Esophagus mucosa (tissue), 1 donor: ENCODE data around the gene IMPA2. TPM values are rescaled to one million over a fixed set of nuclear protein-coding genes. Genes with fewer than 3 reads are reported as not detected.
"Not testable (repeated sequence)": the region's sequence is repeated elsewhere in the genome, so short reads cannot be mapped to it uniquely, and the experiment has no call there.

Experiments used
- ATAC-seq: fragments of 200-7000 bp; cut with Tn5 transposase; one replicate; pipeline ENCODE4 v1.9.1; 2020
- total RNA-seq: library from RNA; stranded (reverse); gene quantifications from one replicate; pipeline ENCODE4 v1.2.4, GENCODE V29; 2023
- donor health status: DM: yes; HTN: yes; CAD: no.

The IMPA2 gene
- 140 TPM for total RNA-seq

DNA sequence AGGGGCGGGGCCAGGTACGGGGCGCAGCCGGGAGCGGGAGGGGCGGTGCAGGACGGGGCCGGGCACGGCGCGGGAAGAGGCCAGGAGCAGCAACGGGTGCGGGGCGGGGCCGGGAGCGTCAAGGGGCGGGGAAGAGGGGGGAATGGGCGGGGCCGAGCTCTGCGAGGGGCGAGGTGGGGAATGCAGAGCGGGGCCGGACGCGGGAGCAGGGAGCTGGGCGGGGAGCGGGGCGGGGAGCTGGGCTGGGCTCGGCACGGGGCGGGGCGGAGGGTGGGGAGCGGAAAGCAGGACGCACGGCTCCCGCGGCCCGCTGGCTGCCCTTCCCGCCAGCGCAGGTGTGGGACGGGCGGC is at the start of gene IMPA2:
Gene IMPA2 (plus strand): TSS at position 316 of the 351 bp plus-strand sequence. CDS start 163 bp downstream, outside the sequence.
- ATAC-seq: no peak

DNA sequence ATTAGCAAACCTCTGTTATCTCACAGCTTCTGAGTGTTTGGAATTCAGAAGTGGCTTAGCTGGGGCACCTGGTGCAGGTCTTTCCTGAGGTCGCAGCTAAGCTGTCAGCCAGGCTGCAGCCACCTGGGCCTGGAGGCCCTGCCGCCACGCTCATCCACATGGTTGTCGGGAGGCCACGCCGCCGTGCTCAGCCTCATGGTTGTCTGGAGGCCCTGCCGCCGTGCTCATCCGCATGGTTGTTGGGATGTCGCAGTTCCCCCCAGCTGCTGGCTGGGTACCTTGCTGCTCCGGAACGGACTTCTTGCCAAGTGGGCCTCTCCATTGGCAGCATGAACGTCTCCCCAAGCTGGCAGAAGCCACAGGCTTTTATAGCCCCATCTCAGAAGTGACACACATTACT is 48.9 kb upstream of the IMPA2 start:
- ATAC-seq: no peak

DNA sequence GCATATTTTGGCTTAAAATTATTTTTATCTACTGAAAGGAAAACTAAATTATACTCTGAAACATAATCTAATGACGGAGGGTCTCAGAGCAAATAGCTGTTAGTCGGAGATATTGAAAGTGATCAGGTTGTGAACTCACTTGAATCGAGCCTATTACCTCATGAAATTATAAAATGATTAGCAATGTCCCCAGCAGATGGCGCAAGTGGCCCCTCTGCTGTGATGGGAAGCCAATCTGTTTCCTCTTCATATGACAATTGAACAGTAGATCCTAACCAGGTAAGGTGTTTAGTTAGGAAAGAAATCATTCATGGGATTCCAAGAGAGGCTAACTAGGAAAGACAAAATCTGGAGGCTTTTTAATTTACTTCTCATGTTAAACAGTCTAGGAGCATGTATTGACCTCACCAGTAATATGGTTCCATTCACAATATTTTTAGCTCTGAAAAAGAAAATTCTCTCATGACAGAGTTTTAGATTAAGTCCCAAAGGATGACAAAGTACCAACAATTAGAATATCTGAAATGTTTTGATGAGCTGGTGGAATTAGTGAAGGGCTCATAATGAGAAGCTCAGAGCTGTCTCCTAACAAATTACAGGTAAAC is 43.3 kb upstream of the IMPA2 start:
- peak; percentile 79 for ATAC-seq

DNA sequence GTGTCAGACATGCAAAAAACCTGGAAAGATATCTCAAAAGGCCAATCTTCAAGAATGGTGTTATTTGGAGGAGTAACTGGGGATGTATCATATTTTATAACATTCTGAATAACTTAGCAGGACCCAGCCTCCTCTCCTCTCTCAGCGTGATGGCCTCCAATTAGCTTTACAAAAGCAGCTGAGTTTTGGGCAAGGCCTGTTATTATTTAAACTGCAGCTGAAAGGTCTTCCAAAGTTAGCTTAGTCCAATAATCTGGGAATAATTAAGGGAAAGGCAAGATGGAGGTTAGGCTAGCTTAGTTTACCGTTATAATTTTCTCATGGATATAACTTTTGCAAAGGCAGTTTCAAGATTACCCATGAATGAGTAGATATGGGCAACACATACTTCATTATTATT is 40.4 kb upstream of the IMPA2 start:
- no peak for ATAC-seq

DNA sequence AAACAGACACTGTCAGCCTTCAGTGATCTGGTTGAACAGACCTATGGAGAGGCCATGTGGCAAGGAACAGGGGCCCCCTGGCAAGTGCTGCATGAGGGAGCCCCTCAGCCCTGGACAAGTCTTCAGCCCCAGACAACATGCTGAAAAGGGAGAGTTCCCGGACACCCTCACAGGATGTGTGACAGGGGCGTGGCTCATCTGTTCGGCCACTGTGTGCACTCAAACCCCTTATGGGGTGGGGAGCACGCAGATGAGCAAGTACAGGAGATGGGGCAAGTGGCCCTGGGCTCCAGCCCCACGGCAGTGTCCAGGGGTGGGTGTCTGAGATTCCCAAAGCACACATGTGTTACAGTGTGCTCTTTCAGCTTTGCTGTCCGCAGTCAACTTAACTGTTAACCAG is 37.8 kb upstream of the IMPA2 start:
- no peak for ATAC-seq

DNA sequence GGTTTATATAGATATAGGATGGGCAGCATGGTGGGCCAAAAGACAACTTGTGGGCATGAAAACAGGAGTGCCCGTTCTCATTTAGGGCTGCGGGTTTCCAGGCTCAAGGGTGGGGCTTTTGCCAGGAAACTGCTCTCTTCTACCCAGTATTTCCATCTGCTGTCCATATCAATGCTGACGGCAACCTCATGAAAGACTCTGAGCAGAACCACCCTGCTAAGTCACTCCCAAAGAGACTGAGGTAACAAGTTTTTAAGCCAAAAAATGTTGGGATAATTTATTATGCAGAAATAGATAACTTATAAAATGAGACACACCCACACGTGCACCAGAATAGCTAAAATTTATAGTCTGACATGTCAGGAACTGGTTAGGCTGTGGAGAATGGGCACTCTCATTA is 37.1 kb upstream of the IMPA2 start:
- no peak for ATAC-seq

DNA sequence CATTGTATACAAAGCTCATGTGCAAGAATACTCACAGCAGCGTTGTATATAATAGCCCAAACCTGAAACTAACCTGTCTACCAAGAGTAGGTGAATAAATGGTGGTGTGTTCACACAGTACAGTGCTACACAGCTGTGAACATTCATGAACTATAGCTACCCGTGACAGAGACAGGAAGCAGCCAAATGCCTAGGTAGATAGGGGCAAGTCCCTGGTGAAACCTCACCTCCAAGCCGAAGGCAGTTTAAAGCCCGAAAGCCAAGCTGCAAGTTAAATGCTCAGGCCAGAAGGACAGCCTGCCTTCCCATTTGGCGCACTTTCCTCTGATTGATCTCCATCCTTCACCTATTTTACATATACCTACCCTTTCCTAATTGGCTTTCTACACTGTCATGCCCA is 36.5 kb upstream of the IMPA2 start:
- ATAC-seq: no peak

DNA sequence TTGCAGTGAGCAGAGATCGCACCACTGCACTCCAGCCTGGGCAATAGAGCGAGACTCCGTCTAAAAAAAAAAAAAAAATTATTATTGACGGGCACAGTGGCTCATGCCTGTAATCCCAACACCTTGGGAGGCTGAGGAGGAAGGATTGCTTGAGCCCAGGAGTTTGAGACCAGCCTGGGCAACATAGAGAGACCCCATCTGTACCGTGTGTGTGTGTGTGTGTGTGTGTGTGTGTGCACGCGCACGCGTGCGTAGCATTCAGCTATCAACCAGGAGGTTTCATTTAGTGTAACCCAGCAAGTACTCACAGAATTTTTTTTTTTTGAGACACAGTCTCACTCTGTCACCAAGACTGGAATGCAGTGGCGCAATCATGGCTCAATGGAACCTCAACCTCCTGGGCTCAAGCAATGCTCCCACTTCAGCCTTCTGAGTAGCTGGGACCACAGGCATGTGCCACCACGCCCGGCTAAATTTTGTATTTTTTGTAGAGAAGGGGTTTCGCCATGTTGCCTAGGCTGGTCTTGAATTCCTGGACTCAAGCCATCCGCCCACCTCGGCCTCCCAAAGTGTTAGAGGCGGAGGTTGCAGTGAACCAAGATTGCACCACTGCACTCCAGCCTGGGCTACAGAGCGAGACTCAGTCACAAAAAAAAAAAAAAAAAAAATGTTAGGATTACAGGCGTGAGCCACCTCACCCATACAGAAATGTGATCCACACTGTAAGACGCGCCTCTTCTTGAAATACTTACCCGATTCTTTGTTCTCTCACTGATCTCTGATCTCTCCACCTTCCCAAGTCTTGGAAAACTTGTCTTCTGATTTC is 35.3 kb upstream of the IMPA2 start:
- ATAC-seq: peak; percentile 46

DNA sequence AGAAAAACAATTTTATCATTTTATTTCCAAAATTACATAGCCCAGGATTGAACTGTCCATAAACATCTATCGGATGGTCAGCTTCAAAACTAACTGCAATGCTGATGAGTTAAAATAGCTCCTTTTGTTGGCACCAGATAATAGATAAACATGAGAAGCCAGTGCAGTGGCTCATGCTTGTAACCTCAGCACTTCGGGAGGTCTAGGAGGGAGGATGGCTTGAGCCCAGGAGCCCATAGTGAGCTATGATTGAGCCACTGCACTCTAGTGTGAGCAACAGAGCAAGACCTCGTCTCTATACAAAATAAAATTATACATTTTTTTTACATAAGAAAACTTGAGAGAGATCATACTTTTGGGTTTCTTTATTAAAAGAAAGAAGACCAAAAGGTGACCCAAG is 34.6 kb upstream of the IMPA2 start:
- ATAC-seq: no peak

DNA sequence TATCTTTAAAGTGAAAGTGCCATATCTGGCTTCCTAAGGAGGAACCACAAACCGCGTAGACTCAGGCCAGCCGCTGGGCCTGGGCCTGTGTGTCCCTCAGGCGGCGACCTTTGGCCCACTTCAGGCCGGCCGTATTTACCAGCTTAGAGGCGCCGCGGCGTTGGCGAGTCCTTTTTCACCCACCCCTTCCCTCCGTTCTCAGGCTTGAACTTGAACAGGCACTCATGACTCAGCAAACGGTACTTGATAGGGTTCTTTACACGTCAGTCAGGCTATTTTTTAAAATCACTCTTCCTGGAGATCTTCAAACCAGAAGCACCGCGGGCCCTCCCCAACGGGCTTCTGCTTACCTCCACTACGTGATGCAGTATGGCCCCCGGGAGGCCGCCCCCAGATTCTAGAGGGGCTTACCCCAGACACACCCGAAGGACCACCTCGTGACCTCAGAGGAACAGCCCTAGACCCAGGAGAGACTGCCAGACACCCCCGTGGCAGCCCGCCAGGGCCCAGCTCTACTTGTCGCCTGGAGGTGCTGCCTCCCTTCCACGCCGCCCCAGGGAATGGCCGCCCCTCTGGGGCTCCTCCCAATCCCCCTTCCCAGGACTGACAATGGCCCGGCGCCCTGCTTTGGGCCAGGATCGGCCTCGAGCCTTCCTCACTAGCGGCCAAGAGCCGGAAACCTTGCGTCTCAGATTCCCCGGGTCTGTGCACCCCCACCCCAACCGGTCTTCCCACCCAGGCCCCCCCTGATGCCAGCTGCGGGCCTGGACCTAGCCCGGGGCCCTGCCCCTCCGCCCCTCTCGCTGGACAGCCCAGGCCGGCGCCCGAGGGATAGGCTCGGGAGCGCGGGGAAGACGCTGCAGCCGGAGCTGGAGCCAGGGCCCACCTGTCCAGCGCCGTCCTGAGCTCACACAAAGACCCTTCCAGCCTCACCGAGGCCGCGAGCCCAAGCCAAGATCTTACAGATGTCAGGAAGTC is 33.8 kb upstream of the IMPA2 start:
- peak; percentile 85 for ATAC-seq

DNA sequence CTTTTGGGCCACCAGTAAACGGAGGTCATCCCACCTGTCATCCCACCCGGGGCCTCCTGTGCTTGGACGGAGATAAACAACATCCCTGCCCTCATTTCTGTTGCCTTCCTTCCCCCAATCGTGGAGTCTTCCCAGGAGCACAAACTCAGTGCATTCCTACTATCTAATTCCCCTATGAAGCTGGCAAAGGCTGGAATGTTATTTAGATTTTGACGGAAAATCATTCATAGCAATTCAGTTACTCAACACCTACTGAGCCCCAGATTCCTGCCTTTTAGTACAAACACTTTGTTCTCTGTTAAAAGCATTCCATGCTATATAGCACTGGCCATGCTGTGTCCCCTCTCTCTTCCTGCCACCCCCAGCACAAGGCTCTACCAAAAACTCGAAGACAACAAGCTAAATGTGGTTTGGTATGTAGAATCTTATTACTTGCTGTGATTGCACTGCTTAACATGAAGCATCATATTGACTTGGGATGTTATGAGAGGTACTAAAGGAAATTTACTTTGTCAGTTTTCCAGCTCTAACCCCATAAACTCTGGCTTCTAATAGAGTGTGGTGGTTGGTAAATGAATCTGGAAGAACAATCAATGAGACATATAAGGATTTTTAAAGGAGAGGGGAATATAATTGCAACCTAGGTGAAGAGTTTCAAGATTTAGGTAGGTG is 32.3 kb upstream of the IMPA2 start:
- no peak for ATAC-seq

DNA sequence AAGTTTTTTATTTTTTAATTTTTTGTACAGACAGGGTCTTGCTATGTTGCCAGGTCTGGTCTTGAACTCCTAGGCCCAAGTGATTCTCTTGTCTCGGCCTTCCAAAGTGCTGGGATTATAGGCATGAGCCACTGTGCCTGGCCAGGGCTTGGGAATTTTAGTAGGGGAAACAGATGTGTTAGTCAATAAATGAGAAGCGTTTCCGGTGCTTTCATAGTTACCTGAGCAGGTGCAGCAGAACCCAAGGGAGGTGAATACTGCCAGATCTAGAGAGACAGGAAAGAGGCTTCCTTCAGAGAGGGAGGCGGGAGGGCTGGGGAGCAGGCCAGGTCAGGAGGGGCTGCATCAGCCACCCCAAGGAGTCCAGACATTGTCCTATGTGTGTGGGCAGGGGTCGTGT is 30.5 kb upstream of the IMPA2 start:
- ATAC-seq: no peak

DNA sequence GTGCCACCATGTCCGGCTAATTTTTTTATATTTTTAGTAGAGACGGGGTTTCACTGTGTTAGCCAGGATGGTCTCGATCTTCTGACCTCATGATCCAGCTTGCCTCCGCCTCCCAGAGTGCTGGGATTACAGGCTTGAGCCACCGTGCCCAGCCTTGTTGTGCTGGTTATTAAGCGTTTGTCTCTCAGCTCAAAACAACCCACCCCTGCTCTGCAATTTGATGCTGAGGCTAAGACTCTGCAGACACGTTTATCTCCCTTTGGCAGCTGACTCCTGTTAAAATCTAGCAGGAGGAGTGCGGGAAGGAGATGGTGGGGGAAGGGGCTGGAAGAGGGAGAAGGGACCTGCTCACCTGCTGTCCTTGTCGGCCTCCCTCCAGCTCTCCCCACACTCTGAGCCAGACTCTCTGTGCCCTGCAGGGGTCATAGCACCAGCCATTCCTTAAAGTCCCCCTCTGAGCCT is 29.9 kb upstream of the IMPA2 start:
- ATAC-seq: no peak

DNA sequence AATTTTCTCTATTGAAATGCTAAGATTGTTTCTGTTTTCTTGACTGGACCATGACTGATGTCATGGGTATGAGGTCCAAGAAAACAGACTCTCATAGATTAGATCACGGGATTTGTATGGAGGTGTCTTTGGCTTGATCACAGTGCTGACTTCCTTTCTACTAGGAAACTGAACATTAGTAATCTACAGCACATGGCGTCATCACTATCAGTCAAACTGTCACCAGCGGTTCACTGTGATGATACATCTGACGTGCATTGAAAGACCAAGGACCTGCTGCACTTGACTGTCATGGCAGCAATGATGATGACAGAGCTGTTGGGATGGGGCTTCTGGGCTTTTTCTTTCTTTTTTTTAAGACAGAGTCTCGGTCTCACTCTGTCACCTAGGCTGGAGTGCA is 28.2 kb upstream of the IMPA2 start:
- peak; percentile 14 for ATAC-seq

DNA sequence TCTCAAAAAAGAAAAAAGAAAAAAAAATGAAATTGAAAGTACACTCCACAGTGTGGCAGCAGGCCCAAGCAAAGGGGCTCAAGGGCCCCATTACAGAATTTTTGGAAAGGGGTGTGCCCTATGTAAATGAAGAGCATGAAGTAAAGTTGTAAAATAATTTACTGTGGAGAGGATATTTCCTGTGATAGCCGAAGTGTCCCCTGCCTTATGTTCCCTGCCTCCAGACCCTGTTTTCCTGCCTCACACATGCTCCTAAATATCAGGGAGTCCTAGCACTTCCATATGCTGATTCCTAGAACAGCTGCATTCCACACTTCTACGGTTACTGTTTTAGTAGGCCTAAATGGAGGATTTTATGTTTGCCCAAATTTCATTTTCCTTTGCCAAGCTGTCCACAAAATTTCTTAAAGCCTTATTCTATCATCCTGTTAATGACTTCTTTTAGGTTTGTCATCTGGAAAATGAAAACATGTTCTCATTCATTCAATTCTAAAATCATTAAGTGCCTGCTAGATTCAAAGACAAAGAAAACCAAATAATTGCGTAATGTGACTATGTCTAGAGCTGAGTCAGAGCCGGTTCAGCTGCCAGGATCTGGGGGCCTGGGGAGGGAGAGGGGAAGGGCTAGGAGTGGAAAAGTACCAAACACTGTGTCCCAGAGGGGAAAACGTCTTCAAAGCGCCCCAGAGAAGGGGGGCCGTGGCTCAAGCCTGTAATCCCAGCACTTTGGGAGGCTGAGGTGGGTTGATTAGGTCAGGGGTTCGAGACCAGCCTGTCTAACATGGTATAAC is 25.9 kb upstream of the IMPA2 start:
- peak; percentile 68 for ATAC-seq

DNA sequence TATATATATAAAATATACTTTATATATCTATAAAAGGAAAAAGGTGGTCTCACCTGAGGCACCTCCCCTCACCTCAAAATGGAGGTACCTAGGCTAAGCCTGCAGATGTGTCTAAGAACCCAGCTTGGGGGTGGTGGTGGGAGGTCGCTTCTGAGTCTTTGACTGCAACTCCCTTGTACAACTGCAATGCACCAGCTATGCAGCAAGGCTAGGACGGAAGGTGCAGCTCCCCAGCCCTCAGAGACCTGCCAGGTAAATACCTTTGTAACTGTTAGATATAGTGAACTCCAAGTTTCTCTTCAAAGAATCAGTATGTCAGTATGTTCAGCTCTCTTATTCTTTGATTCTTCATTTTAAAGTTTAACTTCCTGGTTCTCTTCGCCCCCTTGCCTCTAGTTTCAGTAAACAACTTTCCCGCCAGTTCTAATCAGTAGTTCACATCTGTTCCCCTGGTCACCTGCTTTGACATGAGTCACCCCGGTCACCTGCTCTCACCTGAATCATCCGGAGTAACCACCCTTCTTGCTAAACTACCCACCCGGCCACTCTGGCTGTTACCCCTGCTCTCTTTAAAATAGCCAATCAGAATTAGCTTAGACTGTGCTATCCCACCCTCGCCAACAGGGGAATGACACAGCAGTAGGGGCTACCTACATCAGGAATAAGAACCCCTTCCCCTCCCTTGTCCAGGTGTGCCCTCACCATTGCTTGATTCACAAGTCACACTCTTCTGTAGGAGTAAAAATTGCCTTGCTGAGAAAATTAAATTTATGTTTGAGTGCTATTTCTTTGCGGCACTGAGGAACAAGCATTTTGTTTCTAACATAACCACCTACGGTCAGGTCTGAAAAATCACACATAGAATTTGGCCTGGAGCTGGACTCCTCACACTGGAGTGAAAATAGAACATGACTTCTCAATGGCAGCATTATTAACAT is 24.7 kb upstream of the IMPA2 start:
- no peak for ATAC-seq

DNA sequence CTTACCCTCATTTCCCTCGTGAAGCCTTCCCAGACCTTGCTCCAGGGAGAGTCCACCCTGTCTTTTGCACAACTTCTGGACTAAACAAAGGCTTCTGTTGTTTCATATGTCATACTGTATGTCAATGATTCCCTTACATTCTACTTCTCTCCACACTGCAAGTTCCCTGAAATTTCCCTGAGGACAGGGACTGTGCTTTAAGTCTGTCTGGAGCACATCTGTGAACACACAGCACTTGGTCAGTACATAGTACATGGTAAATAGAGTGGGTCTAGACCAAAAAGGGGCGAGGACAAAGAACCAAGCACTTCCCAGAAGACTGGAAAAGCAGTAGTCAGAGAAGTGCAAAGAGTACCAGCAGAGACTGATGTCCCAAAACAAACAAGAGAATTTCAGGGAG is 23.7 kb upstream of the IMPA2 start:
- no peak for ATAC-seq

DNA sequence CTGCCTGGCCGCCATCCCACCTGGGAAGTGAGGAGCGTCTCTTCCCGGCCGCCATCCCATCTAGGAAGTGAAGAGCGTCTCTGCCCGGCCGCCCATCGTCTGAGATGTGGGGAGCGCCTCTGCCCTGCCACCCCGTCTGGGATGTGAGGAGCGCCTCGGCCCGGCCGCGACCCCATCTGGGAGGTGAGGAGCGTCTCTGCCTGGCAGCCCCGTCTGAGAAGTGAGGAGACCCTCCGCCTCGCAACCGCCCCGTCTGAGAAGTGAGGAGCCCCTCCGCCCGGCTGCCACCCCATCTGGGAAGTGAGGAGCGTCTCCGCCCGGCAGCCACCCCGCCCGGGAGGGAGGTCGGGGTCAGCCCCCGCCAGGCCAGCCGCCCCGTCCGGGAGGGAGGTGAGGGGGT is 21.7 kb upstream of the IMPA2 start:
- not testable (repeated sequence) for ATAC-seq

DNA sequence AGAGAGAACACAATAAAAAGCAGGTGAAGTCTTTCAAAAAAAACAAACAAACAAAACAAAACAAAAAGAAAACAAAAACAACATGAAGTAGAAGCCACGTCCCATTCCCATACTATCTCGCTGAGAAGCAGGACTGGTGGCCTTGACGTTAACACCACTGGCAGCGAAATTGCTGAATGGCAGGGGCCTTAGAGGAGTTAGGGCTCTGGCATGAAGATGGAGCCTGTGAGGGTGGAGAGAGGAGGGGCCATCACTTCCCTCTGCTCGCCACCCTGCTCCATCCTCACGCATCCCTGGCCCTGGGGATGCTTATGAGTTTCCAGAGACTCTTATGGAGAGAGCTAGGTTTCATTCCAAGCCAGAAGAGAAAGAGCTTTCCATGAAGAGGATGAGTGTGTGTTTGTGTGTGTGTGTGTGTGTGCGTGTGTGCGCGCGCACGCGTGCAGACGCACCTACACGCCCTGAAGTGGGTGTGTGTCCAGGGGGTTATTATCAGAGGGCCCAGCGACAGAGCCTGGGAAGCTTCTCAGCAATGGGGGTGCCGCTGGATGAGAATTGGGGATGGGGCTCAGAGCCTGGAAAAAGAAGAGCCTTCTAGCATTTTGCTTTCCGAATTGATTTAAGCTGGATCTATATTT is 20.4 kb upstream of the IMPA2 start:
- no peak for ATAC-seq

DNA sequence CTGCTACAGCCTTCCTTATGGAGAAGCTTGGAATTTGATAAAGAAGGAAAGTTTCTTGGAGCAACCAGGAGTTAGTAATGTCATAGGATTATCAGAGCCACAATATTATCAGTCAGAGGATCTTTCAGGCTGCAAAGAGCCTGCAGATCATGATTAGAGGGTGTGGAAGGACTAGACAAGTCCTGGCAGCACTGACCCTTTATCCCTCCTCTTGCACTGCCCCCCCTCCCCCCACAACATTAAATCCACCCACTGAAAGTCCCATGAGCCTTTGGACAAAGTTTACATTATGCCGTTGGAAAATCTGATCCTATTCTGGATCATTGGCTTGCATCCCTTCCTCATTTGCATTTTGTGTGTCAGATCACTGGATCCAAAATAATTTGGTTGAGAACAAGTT is 18.7 kb upstream of the IMPA2 start:
- ATAC-seq: no peak
